Thyroid gland (tissue), 4 donors: ENCODE results near the gene NUP214. TPM values are rescaled to one million over a fixed set of nuclear protein-coding genes. Genes with fewer than 3 reads are reported as not detected.
"Not testable (repeated sequence)": the region's sequence is repeated elsewhere in the genome, so short reads cannot be mapped to it uniquely, and the experiment has no call there.

Source experiments
- DNase-seq, 2 donors: peaks; one replicate each; pipeline ENCODE4 v3.0.0-alpha.2; 2019
- H3K27ac ChIP-seq, 3 donors: fragments of 200-600 bp; sonication (generic); 1 replicate in 2 of 3; 2 replicates in 1 of 3; pipeline ENCODE4 v1.5.1; 2016 to 2019; ENCODE audit warnings: mild to moderate bottlenecking in 1 of 3, moderate library complexity in 1 of 3
- H3K27me3 ChIP-seq: fragments of 200-600 bp; sonication (generic); one replicate; pipeline ENCODE4 v1.5.1; 2019
- H3K36me3 ChIP-seq, 2 donors: fragments of 200-600 bp; sonication (generic); one replicate each; pipeline ENCODE4 v1.5.1; 2016 to 2019
- H3K4me1 ChIP-seq, 2 donors: fragments of 200-600 bp; sonication (generic); one replicate each; pipeline ENCODE4 v1.5.1; 2017 to 2019
- H3K4me3 ChIP-seq, 3 donors: fragments of 200-600 bp; sonication (generic); replicated peaks in 1 of 3; 1 replicate in 2 of 3; 2 replicates in 1 of 3; pipeline ENCODE4 v1.5.1; 2016; ENCODE audit warnings: mild to moderate bottlenecking in 1 of 3
- H3K9me3 ChIP-seq: fragments of 200-600 bp; sonication (generic); one replicate; pipeline ENCODE4 v1.5.1; 2017
- CTCF ChIP-seq, 6 experiments: fragments of 200-600 bp in 3 of 6; fragments of 450-650 bp in 3 of 6; sonication (generic) in 3 of 6; IDR thresholded peaks; one replicate each; pipeline ENCODE4 v1.5.1; 2016 to 2019; ENCODE audit warnings: antibody characterized with exemption in 6 of 6, mild to moderate bottlenecking in 2 of 6, inconsistent platforms in 1 of 6, moderate library complexity in 1 of 6
- POLR2A ChIP-seq, 2 donors: fragments of 450-650 bp; IDR thresholded peaks; one replicate each; pipeline ENCODE4 v1.6.1; 2017; ENCODE audit warnings: antibody characterized with exemption in 2 of 2, mild to moderate bottlenecking in 2 of 2, moderate library complexity in 1 of 2
- WGBS, 2 donors: methylation state at CpG; one replicate each; pipeline ENCODE4 v1.1.5; 2017; 5-methylcytosine and 5-hydroxymethylcytosine counted together
- intact Hi-C: fragments of 100-400 bp; cut with DNase I; formaldehyde crosslinking; loops from one replicate; pipeline ENCODE4 v1.15.1; 2023
- total RNA-seq, 4 donors: library from RNA; depleted of rRNA; stranded (reverse); fragments of >200 nt; gene quantifications; one replicate each; pipeline ENCODE4 v1.2.3, GENCODE V29; 2016

Gene NUP214
- total RNA-seq, 4 donors from 2014 or later = 27.3 to 59.2 (median 46.6) TPM

- 74% methylated on average over 5 of the region's 5 CpGs for WGBS, 2 donors
- Histone ChIP-seq H3K9me3 (no peaks in the 10 kb centered on the region), H3K27me3 (no peaks in the 10 kb centered on the region), H3K4me1 (no peaks in the 10 kb centered on the region), H3K27ac (no peak overlapping the region), H3K4me3 (no peak overlapping the region), H3K36me3 (peaks cover 74 to 93% of the 10 kb centered on the region in 2 donors)
- no peak for TF ChIP-seq POLR2A (IDR thresholded peaks at IDR 0.05)
- no peak for TF ChIP-seq CTCF (IDR thresholded peaks at IDR 0.05)
- no peak for DNase-seq
- intact Hi-C loops = no loop called here
Measured at GRCh38 chr9:131149688-131150053, 24.3 kb downstream of the NUP214 start.

- Histone ChIP-seq H3K9me3 (no peaks in the 10 kb centered on the region), H3K27me3 (no peaks in the 10 kb centered on the region), H3K27ac (no peak overlapping the region), H3K4me3 (no peak overlapping the region), H3K36me3 (peaks cover 57 to 60% of the 10 kb centered on the region in 2 donors), H3K4me1 (no peaks in the 10 kb centered on the region)
- TF ChIP-seq POLR2A (IDR thresholded peaks at IDR 0.05) (no peak), CTCF (IDR thresholded peaks at IDR 0.05) (no peak)
- DNase-seq = no peak
- 93 to 96% methylated on average over 4 of the region's 4 CpGs for WGBS, 2 donors
- intact Hi-C loops = no loop called here
Measured at GRCh38 chr9:131153595-131153994, 28.2 kb downstream of the NUP214 start.

GRCh38 chr9:131158673-131159072 lies 33.3 kb downstream of the NUP214 start:
- H3K4me1 ChIP-seq, H3K27ac ChIP-seq, intact Hi-C loops, H3K9me3 ChIP-seq, H3K27me3 ChIP-seq, DNase-seq, H3K4me3 ChIP-seq: not testable (repeated sequence)
- WGBS, 2 donors = 94 to 97% methylated on average over 1 of the region's 1 CpG
- H3K36me3 ChIP-seq = peaks cover 37 to 53% of the 10 kb centered on the region in 2 donors

GRCh38 chr9:131160416-131161112 lies 35.2 kb downstream of the NUP214 start:
- DNase-seq = no peak
- 94 to 100% methylated on average over 1 of the region's 1 CpG for WGBS, 2 donors
- no peak overlapping the region for H3K4me3 ChIP-seq
- peaks cover 33 to 54% of the 10 kb centered on the region in 2 donors for H3K36me3 ChIP-seq
- H3K4me1 ChIP-seq = no peaks in the 10 kb centered on the region
- no peak for TF ChIP-seq POLR2A (IDR thresholded peaks at IDR 0.05)
- no peak for TF ChIP-seq CTCF (IDR thresholded peaks at IDR 0.05)
- no peak overlapping the region for H3K27ac ChIP-seq
- H3K9me3 ChIP-seq = no peaks in the 10 kb centered on the region
- H3K27me3 ChIP-seq = no peaks in the 10 kb centered on the region
- intact Hi-C loops = no loop called here

GRCh38 chr9:131161585-131161984 lies 36.2 kb downstream of the NUP214 start:
- no peak for DNase-seq
- Histone ChIP-seq H3K9me3 (no peaks in the 10 kb centered on the region), H3K27me3 (no peaks in the 10 kb centered on the region), H3K36me3 (peaks cover 33 to 54% of the 10 kb centered on the region in 2 donors), H3K27ac (no peak overlapping the region), H3K4me1 (no peaks in the 10 kb centered on the region), H3K4me3 (no peak overlapping the region)
- no peak for TF ChIP-seq CTCF (IDR thresholded peaks at IDR 0.05)
- TF ChIP-seq POLR2A (IDR thresholded peaks at IDR 0.05) = no peak
- intact Hi-C loops = no loop called here
- 94 to 96% methylated on average over 6 of the region's 6 CpGs for WGBS, 2 donors
